HEK293 (cell line): ENCODE results near the gene ACTA1.
A peak's percentile ranks its signal among the peaks of the same experiment; 100 is the strongest.

ENCODE experiments used
- CTCF ChIA-PET: fragments of 350-600 bp; formaldehyde crosslinking; extraction: SDS; loops from one replicate; lab custom pipeline; 2021; ENCODE audit warnings: antibody characterized with exemption; lab: Yijun Ruan, JAX
- POLR2A ChIA-PET: fragments of 300-600 bp; formaldehyde crosslinking; extraction: SDS; loops from one replicate; lab custom pipeline; 2020; ENCODE audit warnings: antibody characterized with exemption, inconsistent platforms; lab: Yijun Ruan, JAX
- H3K27ac ChIP-seq: fragments of 200-500 bp; sonication (Bioruptor generic); 2 replicates; pipeline ENCODE4 v1.5.1; 2014; ENCODE audit warnings: low read depth, low read length, control low read depth, inconsistent platforms; ENCODE audit errors: extremely low read depth
- H3K36me3 ChIP-seq, 2 experiments: fragments of 200-500 bp in 1 of 2; sonication (Bioruptor generic) in 1 of 2; 1 replicate in 1 of 2; 2 replicates in 1 of 2; pipeline ENCODE4 v1.5.1; 2014 to 2017; ENCODE audit warnings: inconsistent platforms in 2 of 2, low read length in 2 of 2; ENCODE audit not compliant: control insufficient read depth in 2 of 2, insufficient read depth in 1 of 2
- H3K4me1 ChIP-seq: fragments of 200-500 bp; sonication (Bioruptor generic); 2 replicates; pipeline ENCODE4 v1.5.1; 2014; ENCODE audit warnings: mild to moderate bottlenecking, low read length, inconsistent platforms; ENCODE audit not compliant: control insufficient read depth, insufficient read depth
- H3K4me3 ChIP-seq: 2 replicates; pipeline ENCODE4 v1.5.1; 2011; ENCODE audit warnings: low read depth, mild to moderate bottlenecking, control low read depth, low read length, moderate library complexity
- H3K9me3 ChIP-seq: fragments of 200-500 bp; sonication (Bioruptor generic); 2 replicates; pipeline ENCODE4 v1.5.1; 2014; ENCODE audit warnings: low read depth, low read length, inconsistent platforms; ENCODE audit not compliant: control insufficient read depth, insufficient read depth
- EGR2 ChIP-seq: fragments of 450-650 bp; formaldehyde crosslinking; IDR thresholded peaks from 2 replicates; pipeline ENCODE4 v1.5.1; 2016; ENCODE audit warnings: low read depth, missing biosample characterization, missing genetic modification characterization
- GLI4 ChIP-seq: fragments of 450-650 bp; formaldehyde crosslinking; IDR thresholded peaks from 2 replicates; pipeline ENCODE4 v1.5.1; 2016; ENCODE audit warnings: missing biosample characterization, missing genetic modification characterization
- SP2 ChIP-seq: fragments of 450-650 bp; formaldehyde crosslinking; IDR thresholded peaks from 2 replicates; pipeline ENCODE4 v1.5.1; 2016; ENCODE audit warnings: missing biosample characterization, missing genetic modification characterization
- SP3 ChIP-seq: fragments of 450-650 bp; formaldehyde crosslinking; IDR thresholded peaks from 2 replicates; pipeline ENCODE4 v1.5.1; 2016; ENCODE audit warnings: missing biosample characterization, missing genetic modification characterization
- SP7 ChIP-seq: fragments of 450-650 bp; formaldehyde crosslinking; IDR thresholded peaks from 2 replicates; pipeline ENCODE4 v1.5.1; 2016; ENCODE audit warnings: missing biosample characterization, missing genetic modification characterization
- ZBTB7A ChIP-seq: fragments of 450-650 bp; formaldehyde crosslinking; IDR thresholded peaks from 2 replicates; pipeline ENCODE4 v1.5.1; 2016; ENCODE audit warnings: low read depth, missing biosample characterization, missing genetic modification characterization
- ZFHX2 ChIP-seq: fragments of 450-650 bp; formaldehyde crosslinking; conservative IDR thresholded peaks from 2 replicates; pipeline ENCODE4 v1.5.1; 2016; ENCODE audit warnings: missing biosample characterization, missing genetic modification characterization
- ZNF121 ChIP-seq: fragments of 450-650 bp; formaldehyde crosslinking; IDR thresholded peaks from 2 replicates; pipeline ENCODE4 v1.5.1; 2016; ENCODE audit warnings: missing biosample characterization, missing genetic modification characterization
- ZNF184 ChIP-seq: fragments of 450-650 bp; IDR thresholded peaks from 2 replicates; pipeline ENCODE4 v1.5.1; 2018; ENCODE audit warnings: missing biosample characterization, mild to moderate bottlenecking, missing genetic modification characterization
- ZNF239 ChIP-seq: fragments of 450-650 bp; formaldehyde crosslinking; IDR thresholded peaks from 2 replicates; pipeline ENCODE4 v1.5.1; 2016; ENCODE audit warnings: missing biosample characterization, missing genetic modification characterization
- ZNF354C ChIP-seq: fragments of 450-650 bp; formaldehyde crosslinking; IDR thresholded peaks from 2 replicates; pipeline ENCODE4 v1.5.1; 2016; ENCODE audit warnings: missing biosample characterization, missing genetic modification characterization, low read depth, borderline replicate concordance
- ZNF426 ChIP-seq: fragments of 450-650 bp; formaldehyde crosslinking; IDR thresholded peaks from 2 replicates; pipeline ENCODE4 v1.5.1; 2017; ENCODE audit warnings: missing biosample characterization, missing genetic modification characterization, mild to moderate bottlenecking, inconsistent platforms, moderate library complexity
- ZNF501 ChIP-seq: fragments of 450-650 bp; formaldehyde crosslinking; IDR thresholded peaks from 2 replicates; pipeline ENCODE4 v1.5.1; 2016; ENCODE audit warnings: missing biosample characterization, missing genetic modification characterization
- ZNF530 ChIP-seq: fragments of 450-650 bp; formaldehyde crosslinking; IDR thresholded peaks from 2 replicates; pipeline ENCODE4 v1.5.1; 2016; ENCODE audit warnings: low read depth, missing biosample characterization, missing genetic modification characterization
- ZNF600 ChIP-seq: fragments of 450-650 bp; formaldehyde crosslinking; IDR thresholded peaks from 2 replicates; pipeline ENCODE4 v1.5.1; 2016; ENCODE audit warnings: missing biosample characterization, missing genetic modification characterization
- ZNF626 ChIP-seq: fragments of 450-650 bp; sonication (Bioruptor Pico); formaldehyde crosslinking; IDR thresholded peaks from 2 replicates; pipeline ENCODE4 v1.5.1; 2018; ENCODE audit warnings: missing biosample characterization, missing genetic modification characterization, inconsistent platforms
- ZNF76 ChIP-seq: fragments of 450-650 bp; formaldehyde crosslinking; IDR thresholded peaks from 2 replicates; pipeline ENCODE4; 2016; ENCODE audit warnings: low read depth, missing biosample characterization, missing genetic modification characterization, borderline replicate concordance
- ZNF776 ChIP-seq: fragments of 450-650 bp; formaldehyde crosslinking; IDR thresholded peaks from 2 replicates; pipeline ENCODE4 v1.5.0; 2017; ENCODE audit warnings: missing biosample characterization, missing genetic modification characterization, borderline replicate concordance
- ZNF785 ChIP-seq: fragments of 450-650 bp; formaldehyde crosslinking; IDR thresholded peaks from 2 replicates; pipeline ENCODE4 v1.5.1; 2016; ENCODE audit warnings: missing biosample characterization, missing genetic modification characterization
- TF ChIP-seq, protein P1 (sequence below): fragments of 450-650 bp; IDR thresholded peaks from 2 replicates; pipeline ENCODE4 v1.5.1; 2018; ENCODE audit warnings: missing biosample characterization, missing genetic modification characterization
- TF ChIP-seq, protein P2 (sequence below): fragments of 450-650 bp; formaldehyde crosslinking; IDR thresholded peaks from 2 replicates; pipeline ENCODE4 v1.5.1; 2017; ENCODE audit warnings: missing biosample characterization, missing genetic modification characterization
- TF ChIP-seq, protein P3 (sequence below): fragments of 450-650 bp; formaldehyde crosslinking; IDR thresholded peaks from 2 replicates; pipeline ENCODE4 v1.5.1; 2016; ENCODE audit warnings: missing biosample characterization, missing genetic modification characterization

Gene ACTA1

DNA sequence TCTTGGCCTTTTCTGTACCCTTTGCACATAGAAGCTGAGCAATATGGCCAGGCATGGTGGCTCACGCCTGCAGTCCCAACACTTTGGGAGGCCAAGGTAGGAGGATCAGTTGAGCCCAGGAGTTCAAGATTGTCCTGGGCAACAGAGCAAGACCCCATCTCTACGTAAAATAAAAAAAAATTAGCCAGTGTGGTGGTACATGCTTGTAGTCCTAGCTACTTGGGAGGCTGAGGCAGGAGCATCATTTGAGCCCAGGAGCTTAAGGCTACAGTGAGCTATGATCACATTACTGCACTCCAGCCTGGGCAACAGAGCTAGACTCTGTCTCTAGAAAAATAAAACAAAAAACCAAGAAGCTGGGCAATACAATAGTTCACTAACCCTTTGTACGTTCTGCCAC lies 6.3 kb downstream of the ACTA1 start:
- Histone ChIP-seq H3K4me3 (no peak overlapping the region), H3K36me3 (no peaks in the 10 kb centered on the region), H3K9me3 (peaks cover 2% of the 10 kb centered on the region; the same call in 1 of the 2 replicates), H3K4me1 (no peaks in the 10 kb centered on the region), H3K27ac (no peak overlapping the region)
- TF ChIP-seq ZNF354C (tag by site-specific recombination) (no peak), ZNF121 (tag by site-specific recombination) (peak; percentile 91)
- ChIA-PET POLR2A (no interaction called here), CTCF (no interaction called here)

DNA sequence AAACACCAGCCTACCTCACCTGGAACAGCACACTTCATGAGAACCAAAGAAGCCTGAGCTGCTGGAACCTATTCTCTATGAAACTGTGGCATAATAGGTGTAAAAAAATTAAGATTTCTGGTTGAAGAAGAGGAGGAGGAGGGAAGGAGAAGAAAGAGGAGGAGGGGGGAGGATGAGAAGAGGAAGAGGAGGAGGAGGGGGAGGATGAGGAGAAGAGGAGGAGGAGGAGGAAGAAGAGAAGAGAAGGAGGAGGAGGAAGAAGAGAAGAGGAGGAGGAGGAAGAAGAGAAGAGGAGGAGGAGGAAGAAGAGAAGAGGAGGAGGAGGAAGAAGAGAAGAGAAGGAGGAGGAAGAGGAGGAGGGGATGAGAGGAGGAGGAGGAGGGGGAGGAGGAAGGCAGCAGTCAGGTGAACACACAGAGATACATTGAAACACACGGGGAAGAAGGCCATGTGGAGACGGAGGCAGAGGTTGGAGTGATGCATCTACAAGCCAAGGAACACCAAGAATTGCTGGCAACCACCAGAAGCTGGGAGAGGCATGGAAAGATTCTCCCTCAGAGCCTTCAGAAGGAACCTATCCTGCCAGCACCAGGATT lies 8.2 kb downstream of the ACTA1 start:
- Histone ChIP-seq H3K9me3 (peaks cover 2% of the 10 kb centered on the region; the same call in 1 of the 2 replicates), H3K36me3 (no peaks in the 10 kb centered on the region), H3K4me3 (no peak overlapping the region), H3K4me1 (no peaks in the 10 kb centered on the region)
- POLR2A ChIA-PET, result no interaction called here
- TF ChIP-seq EGR2, result peak; percentile 97
- TF ChIP-seq ZNF530 (tag by site-specific recombination), result no peak
- peak; percentile 74 for TF ChIP-seq ZFHX2 (tag by site-specific recombination)
- no peak for TF ChIP-seq ZNF426 (tag by site-specific recombination)
- TF ChIP-seq ZNF76 (tag by site-specific recombination), result no peak
- no peak for TF ChIP-seq GLI4 (tag by site-specific recombination)
- TF ChIP-seq ZNF600 (tag by site-specific recombination), result no peak
- TF ChIP-seq SP7 (tag by site-specific recombination), result no peak
- TF ChIP-seq, protein P1, sequence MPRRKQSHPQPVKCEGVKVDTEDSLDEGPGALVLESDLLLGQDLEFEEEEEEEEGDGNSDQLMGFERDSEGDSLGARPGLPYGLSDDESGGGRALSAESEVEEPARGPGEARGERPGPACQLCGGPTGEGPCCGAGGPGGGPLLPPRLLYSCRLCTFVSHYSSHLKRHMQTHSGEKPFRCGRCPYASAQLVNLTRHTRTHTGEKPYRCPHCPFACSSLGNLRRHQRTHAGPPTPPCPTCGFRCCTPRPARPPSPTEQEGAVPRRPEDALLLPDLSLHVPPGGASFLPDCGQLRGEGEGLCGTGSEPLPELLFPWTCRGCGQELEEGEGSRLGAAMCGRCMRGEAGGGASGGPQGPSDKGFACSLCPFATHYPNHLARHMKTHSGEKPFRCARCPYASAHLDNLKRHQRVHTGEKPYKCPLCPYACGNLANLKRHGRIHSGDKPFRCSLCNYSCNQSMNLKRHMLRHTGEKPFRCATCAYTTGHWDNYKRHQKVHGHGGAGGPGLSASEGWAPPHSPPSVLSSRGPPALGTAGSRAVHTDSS (tag by site-specific recombination), result peak; percentile 89
- TF ChIP-seq, all 188 proteins: peak for 3
- H3K27ac ChIP-seq, result no peak overlapping the region
- CTCF ChIA-PET, result no interaction called here

DNA sequence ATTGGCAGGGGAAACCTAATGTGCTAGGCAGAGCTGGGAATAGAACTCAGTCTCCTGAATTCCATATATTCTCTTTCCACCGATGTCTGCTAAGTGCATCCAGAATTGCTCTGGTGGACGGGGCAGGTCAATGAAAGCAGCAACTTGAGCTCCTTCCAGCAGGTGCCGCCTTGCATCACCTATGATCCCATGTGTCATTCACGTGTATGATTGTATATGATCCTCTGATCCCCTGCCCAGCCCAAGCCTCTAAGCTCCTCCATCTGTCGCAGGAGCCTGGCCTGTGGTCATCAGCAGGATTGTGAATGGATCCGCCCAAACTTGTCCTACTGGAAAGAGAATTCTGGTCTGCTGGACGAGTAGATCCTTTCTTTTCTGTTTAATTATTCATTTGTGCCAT lies 13.1 kb downstream of the ACTA1 start:
- H3K4me3 ChIP-seq, result no peak overlapping the region
- H3K9me3 ChIP-seq, result peaks cover 2% of the 10 kb centered on the region; the same call in 1 of the 2 replicates
- H3K27ac ChIP-seq, result no peak overlapping the region
- no peaks in the 10 kb centered on the region for H3K36me3 ChIP-seq
- CTCF ChIA-PET, result interaction anchor here (0.7 to 1.5 kb wide), 5 partner anchors 9 to 162 kb away, joined by 3 to 8 read pairs (median 4); no protein-coding TSS in a partner anchor
- POLR2A ChIA-PET, result no interaction called here
- TF ChIP-seq ZNF785 (no peak), ZNF239 (tag by site-specific recombination) (no peak), SP3 (tag by site-specific recombination) (no peak), ZNF184 (no peak), SP2 (tag by site-specific recombination) (no peak), ZNF776 (tag by site-specific recombination) (no peak), ZBTB7A (tag by site-specific recombination) (no peak), ZNF626 (tag by site-specific recombination) (no peak), ZNF426 (tag by site-specific recombination) (no peak), ZNF501 (tag by site-specific recombination) (no peak)
- TF ChIP-seq, protein P2, sequence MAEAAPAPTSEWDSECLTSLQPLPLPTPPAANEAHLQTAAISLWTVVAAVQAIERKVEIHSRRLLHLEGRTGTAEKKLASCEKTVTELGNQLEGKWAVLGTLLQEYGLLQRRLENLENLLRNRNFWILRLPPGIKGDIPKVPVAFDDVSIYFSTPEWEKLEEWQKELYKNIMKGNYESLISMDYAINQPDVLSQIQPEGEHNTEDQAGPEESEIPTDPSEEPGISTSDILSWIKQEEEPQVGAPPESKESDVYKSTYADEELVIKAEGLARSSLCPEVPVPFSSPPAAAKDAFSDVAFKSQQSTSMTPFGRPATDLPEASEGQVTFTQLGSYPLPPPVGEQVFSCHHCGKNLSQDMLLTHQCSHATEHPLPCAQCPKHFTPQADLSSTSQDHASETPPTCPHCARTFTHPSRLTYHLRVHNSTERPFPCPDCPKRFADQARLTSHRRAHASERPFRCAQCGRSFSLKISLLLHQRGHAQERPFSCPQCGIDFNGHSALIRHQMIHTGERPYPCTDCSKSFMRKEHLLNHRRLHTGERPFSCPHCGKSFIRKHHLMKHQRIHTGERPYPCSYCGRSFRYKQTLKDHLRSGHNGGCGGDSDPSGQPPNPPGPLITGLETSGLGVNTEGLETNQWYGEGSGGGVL (tag by site-specific recombination), result no peak
- TF ChIP-seq, protein P3, sequence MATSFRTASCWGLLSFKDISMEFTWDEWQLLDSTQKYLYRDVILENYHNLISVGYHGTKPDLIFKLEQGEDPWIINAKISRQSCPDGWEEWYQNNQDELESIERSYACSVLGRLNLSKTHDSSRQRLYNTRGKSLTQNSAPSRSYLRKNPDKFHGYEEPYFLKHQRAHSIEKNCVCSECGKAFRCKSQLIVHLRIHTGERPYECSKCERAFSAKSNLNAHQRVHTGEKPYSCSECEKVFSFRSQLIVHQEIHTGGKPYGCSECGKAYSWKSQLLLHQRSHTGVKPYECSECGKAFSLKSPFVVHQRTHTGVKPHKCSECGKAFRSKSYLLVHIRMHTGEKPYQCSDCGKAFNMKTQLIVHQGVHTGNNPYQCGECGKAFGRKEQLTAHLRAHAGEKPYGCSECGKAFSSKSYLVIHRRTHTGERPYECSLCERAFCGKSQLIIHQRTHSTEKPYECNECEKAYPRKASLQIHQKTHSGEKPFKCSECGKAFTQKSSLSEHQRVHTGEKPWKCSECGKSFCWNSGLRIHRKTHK, result no peak
- no peaks in the 10 kb centered on the region for H3K4me1 ChIP-seq
